K562 (cell line): ENCODE data around the gene TGFB1I1. TPM values are rescaled to one million over a fixed set of nuclear protein-coding genes. Genes with fewer than 3 reads are reported as not detected.

Experiments used
- E2F6 ChIP-seq, 2 experiments: IDR thresholded peaks; 2 replicates each; pipeline ENCODE4 v1.6.1; 2011; ENCODE audit warnings: borderline replicate concordance in 1 of 2, control low read depth in 1 of 2, low read depth in 1 of 2, low read length in 1 of 2, mild to moderate bottlenecking in 1 of 2, mixed read lengths in 1 of 2, moderate library complexity in 1 of 2; ENCODE audit not compliant: insufficient read depth in 1 of 2, insufficient read length in 1 of 2, poor library complexity in 1 of 2, severe bottlenecking in 1 of 2; ENCODE audit errors: extremely low read depth in 1 of 2
- EHMT2 ChIP-seq: fragments of 450-650 bp; IDR thresholded peaks from 2 replicates; pipeline ENCODE4 v1.6.1; 2018; ENCODE audit warnings: antibody characterized with exemption
- ELK1 ChIP-seq: sonication (generic); formaldehyde crosslinking; IDR thresholded peaks from 2 replicates; pipeline ENCODE4 v1.8.1; 2022; ENCODE audit warnings: missing genetic modification reagents
- FOXJ3 ChIP-seq: sonication (generic); formaldehyde crosslinking; IDR thresholded peaks from 2 replicates; pipeline ENCODE4 v1.4.0; 2020; ENCODE audit warnings: mild to moderate bottlenecking, missing genetic modification reagents
- KDM5B ChIP-seq: fragments of 200-600 bp; sonication (generic); IDR thresholded peaks from 2 replicates; pipeline ENCODE4 v1.6.1; 2012; ENCODE audit warnings: low read depth, mild to moderate bottlenecking, moderate library complexity, low read length, control low read depth, inconsistent platforms; ENCODE audit not compliant: insufficient replicate concordance
- KLF1 ChIP-seq: fragments of 450-650 bp; IDR thresholded peaks from 2 replicates; pipeline ENCODE4 v1.6.1; 2016; ENCODE audit warnings: missing genetic modification characterization, missing compliant biosample characterization
- KLF16 ChIP-seq: IDR thresholded peaks from 2 replicates; pipeline ENCODE4 v1.6.1; 2016; ENCODE audit warnings: antibody characterized with exemption
- PHF21A ChIP-seq: fragments of 450-650 bp; IDR thresholded peaks from 2 replicates; pipeline ENCODE4 v1.6.1; 2017; ENCODE audit warnings: low read depth, borderline replicate concordance
- RAD21 ChIP-seq, 2 experiments: fragments of 250-450 bp in 1 of 2; fragments of 450-650 bp in 1 of 2; sonication (Bioruptor Pico) in 1 of 2; formaldehyde crosslinking in 1 of 2; IDR thresholded peaks in 1 of 2; conservative IDR thresholded peaks in 1 of 2; 2 replicates each; pipeline versions ENCODE4 v1.4.0 to v1.8.0; 2020 to 2022; ENCODE audit warnings: mild to moderate bottlenecking in 2 of 2, moderate library complexity in 1 of 2
- RBBP5 ChIP-seq: fragments of 200-600 bp; sonication (generic); IDR thresholded peaks from 2 replicates; pipeline ENCODE4 v1.6.1; 2012; ENCODE audit warnings: borderline replicate concordance, mild to moderate bottlenecking, low read length, control low read depth, inconsistent platforms; ENCODE audit not compliant: insufficient read depth, poor library complexity, severe bottlenecking
- RFX1 ChIP-seq: fragments of 450-650 bp; IDR thresholded peaks from 2 replicates; pipeline ENCODE4 v1.6.1; 2016; ENCODE audit warnings: mild to moderate bottlenecking, moderate library complexity
- TAF9B ChIP-seq: fragments of 450-650 bp; IDR thresholded peaks from 2 replicates; pipeline ENCODE4 v1.6.1; 2018; ENCODE audit warnings: mild to moderate bottlenecking; ENCODE audit not compliant: partially characterized antibody
- VEZF1 ChIP-seq: fragments of 200-800 bp; sonication (Bioruptor generic); IDR thresholded peaks from 2 replicates; pipeline ENCODE4 v1.6.1; 2017; ENCODE audit warnings: missing genetic modification characterization, missing compliant biosample characterization
- YY1 ChIP-seq, 3 experiments: IDR thresholded peaks; 2 replicates each; pipeline ENCODE4 v1.6.1; 2011; ENCODE audit warnings: low read length in 2 of 3, mild to moderate bottlenecking in 2 of 3, moderate library complexity in 2 of 3, borderline replicate concordance in 1 of 3, control low read depth in 1 of 3, low read depth in 1 of 3; ENCODE audit not compliant: insufficient read depth in 3 of 3, insufficient replicate concordance in 2 of 3, control insufficient read depth in 1 of 3, insufficient read length in 1 of 3; ENCODE audit errors: extremely low read depth in 1 of 3
- ZBTB43 ChIP-seq: sonication (generic); formaldehyde crosslinking; IDR thresholded peaks from 2 replicates; pipeline ENCODE4 v1.8.0; 2023; ENCODE audit warnings: mild to moderate bottlenecking, missing genetic modification reagents
- ZNF282 ChIP-seq: sonication (generic); formaldehyde crosslinking; IDR thresholded peaks from 2 replicates; pipeline ENCODE4 v1.8.1; 2023; ENCODE audit warnings: missing genetic modification reagents
- ZNF41 ChIP-seq: fragments of 250-450 bp; sonication (Bioruptor Pico); conservative IDR thresholded peaks from 2 replicates; pipeline ENCODE4 v1.4.0; 2020; ENCODE audit warnings: mild to moderate bottlenecking
- ZNF668 ChIP-seq: fragments of 250-450 bp; sonication (Bioruptor Pico); IDR thresholded peaks from 2 replicates; pipeline ENCODE4 v1.8.0; 2022; ENCODE audit warnings: mild to moderate bottlenecking, inconsistent platforms
- ZNF699 ChIP-seq: fragments of 250-450 bp; sonication (Bioruptor Pico); IDR thresholded peaks from 2 replicates; pipeline ENCODE4 v1.8.0; 2021; ENCODE audit warnings: mild to moderate bottlenecking, moderate library complexity; ENCODE audit not compliant: insufficient replicate concordance
- ZNF707 ChIP-seq: fragments of 250-450 bp; sonication (Bioruptor Pico); conservative IDR thresholded peaks from 2 replicates; pipeline ENCODE4 v1.8.0; 2022; ENCODE audit warnings: inconsistent platforms, mild to moderate bottlenecking, moderate library complexity
- polyA plus RNA-seq, 8 experiments: library from polyadenylated mRNA; depleted of rRNA in 4 of 8; stranded (reverse) in 5 of 8; unstranded in 3 of 8; fragments of >200 nt; fragmentation: Nextera tagmentation in 2 of 8; fragmentation: Illumina TruSeq in 1 of 8; extraction: Ambion mirVana in 2 of 8; extraction: Trizol in 1 of 8; gene quantifications; 2 replicates each; pipeline versions ENCODE4 v1.2.1 to v1.2.3, GENCODE V29; 2011 to 2014; ENCODE audit warnings: inconsistent platforms in 1 of 8, missing spikeins in 1 of 8
- total RNA-seq, 7 experiments: library from RNA; depleted of rRNA in 6 of 7; stranded (reverse); fragments of >200 nt in 6 of 7; fragmentation: Illumina TruSeq in 2 of 7; extraction: Trizol in 2 of 7; gene quantifications; 2 replicates each; pipeline versions ENCODE4 v1.2.1 to v1.2.3, GENCODE V29; 2011 to 2021; ENCODE audit warnings: low replicate concordance in 1 of 7

The TGFB1I1 gene
- total and polyA plus RNA-seq, 9 of the 15 experiments (the other 6 are each of a cell fraction or from before 2014, with no cell fraction given), result 0.04 to 0.91 (median 0.19) TPM

- TF ChIP-seq E2F6 (IDR thresholded peaks at IDR 0.05; ENCODE audit: borderline replicate concordance in 1 of 2, extremely low read depth in 1 of 2, insufficient read depth in 1 of 2, insufficient read length in 1 of 2, low read depth in 1 of 2, low read length in 1 of 2, poor library complexity in 1 of 2, severe bottlenecking in 1 of 2), result peak; percentile 53 to 74
- TF ChIP-seq KDM5B, result peak; percentile 82
- peak; percentile 53; the same call in 1 of the 2 replicates for TF ChIP-seq KLF1
- TF ChIP-seq ZNF41, result no peak
- TF ChIP-seq ZBTB43 (CRISPR knock-in tag), result no peak
- no peak for TF ChIP-seq ZNF668 (CRISPR knock-in tag)
- TF ChIP-seq YY1 (IDR thresholded peaks at IDR 0.05; ENCODE audit: borderline replicate concordance in 1 of 3, control insufficient read depth in 1 of 3, extremely low read depth in 1 of 3, insufficient read depth in 3 of 3, insufficient read length in 1 of 3, insufficient replicate concordance in 2 of 3, low read depth in 1 of 3, low read length in 2 of 3), result peak; percentile 66 to 92 (median 88)
- peak; percentile 73 for TF ChIP-seq RBBP5
- TF ChIP-seq TAF9B, result peak; percentile 86
- TF ChIP-seq ZNF282 (CRISPR knock-in tag), result 0 out of 2 replicates have a peak, but pooled peaks have one; percentile 37
- no peak for TF ChIP-seq RAD21 (CRISPR knock-in tag; conservative IDR thresholded peaks at IDR 0.05 in 1 of 2, IDR thresholded peaks at IDR 0.05 in 1 of 2)
- TF ChIP-seq FOXJ3 (CRISPR knock-in tag), result no peak
- TF ChIP-seq RFX1, result no peak
- no peak for TF ChIP-seq ZNF699 (CRISPR knock-in tag)
- TF ChIP-seq VEZF1, result peak; percentile 83
- 0 out of 2 replicates have a peak, but pooled peaks have one; percentile 75 for TF ChIP-seq ELK1 (CRISPR knock-in tag)
- no peak for TF ChIP-seq ZNF707
- no peak for TF ChIP-seq EHMT2
- TF ChIP-seq PHF21A, result no peak
- TF ChIP-seq KLF16, result peak; percentile 57; the same call in 1 of the 2 replicates
These were observed 36.2 kb downstream of the TGFB1I1 start, which contains the start of gene RUSF1 (continued) for GRCh38 chr16:31507929-31508705.
